A172 (cell line): Measurements from ENCODE around the gene DDX49. TPM values are rescaled to one million over a fixed set of nuclear protein-coding genes. Genes with fewer than 3 reads are reported as not detected.
"Not testable (repeated sequence)": the region's sequence is repeated elsewhere in the genome, so short reads cannot be mapped to it uniquely, and the experiment has no call there.

Source experiments
- DNase-seq: peaks from one replicate; pipeline ENCODE4 v3.0.0-alpha.2; 2015; ENCODE audit warnings: low spot score
- total RNA-seq: library from RNA; depleted of rRNA; stranded (reverse); fragments of >200 nt; shearing (Covaris generic); gene quantifications from 2 replicates; pipeline ENCODE4 v1.2.3, GENCODE V29; 2014

DDX49 gene
- total RNA-seq, 1 experiment from 2014 or later, result 65.7 TPM

- DNase-seq, result no peak
Measured at GRCh38 chr19:18895038-18895823, 24.3 kb upstream of the DDX49 start.

GRCh38 chr19:18895824-18896341, 23.6 kb upstream of the DDX49 start, which contains the start of gene CERS1:
CERS1 (minus strand) TSS chr19:18896158; CDS start chr19:18896072, 86 bp downstream.
- DNase-seq, result no peak

GRCh38 chr19:18896421-18896841, 23.1 kb upstream of the DDX49 start:
- DNase-seq, result no peak

- no peak for DNase-seq
Measured at GRCh38 chr19:18897094-18898029, 22.2 kb upstream of the DDX49 start.

GRCh38 chr19:18898081-18898606, 21.4 kb upstream of the DDX49 start:
- DNase-seq, result no peak

- DNase-seq, result no peak
Measured at GRCh38 chr19:18898607-18899408, 20.7 kb upstream of the DDX49 start.

- DNase-seq, result no peak
Measured at GRCh38 chr19:18899624-18900560, 19.6 kb upstream of the DDX49 start.

GRCh38 chr19:18900700-18901481, 18.6 kb upstream of the DDX49 start:
- DNase-seq, result no peak

GRCh38 chr19:18901491-18901890, 18.0 kb upstream of the DDX49 start:
- DNase-seq, result no peak

- DNase-seq, result not testable (repeated sequence)
Measured at GRCh38 chr19:18902519-18902918, 17.0 kb upstream of the DDX49 start.

GRCh38 chr19:18903156-18904037, 16.1 kb upstream of the DDX49 start:
- DNase-seq, result no peak

GRCh38 chr19:18904334-18905057, 15.0 kb upstream of the DDX49 start:
- DNase-seq, result no peak

- no peak for DNase-seq
Measured at GRCh38 chr19:18905058-18905456, 14.5 kb upstream of the DDX49 start.

- no peak for DNase-seq
Measured at GRCh38 chr19:18905513-18906236, 13.8 kb upstream of the DDX49 start.

- no peak for DNase-seq
Measured at GRCh38 chr19:18906605-18907519, 12.7 kb upstream of the DDX49 start.
